ENCODE data around the gene CEP170B.
"Not testable (repeated sequence)": the region's sequence is repeated elsewhere in the genome, so short reads cannot be mapped to it uniquely, and the experiment has no call there.

CEP170B gene

DNA sequence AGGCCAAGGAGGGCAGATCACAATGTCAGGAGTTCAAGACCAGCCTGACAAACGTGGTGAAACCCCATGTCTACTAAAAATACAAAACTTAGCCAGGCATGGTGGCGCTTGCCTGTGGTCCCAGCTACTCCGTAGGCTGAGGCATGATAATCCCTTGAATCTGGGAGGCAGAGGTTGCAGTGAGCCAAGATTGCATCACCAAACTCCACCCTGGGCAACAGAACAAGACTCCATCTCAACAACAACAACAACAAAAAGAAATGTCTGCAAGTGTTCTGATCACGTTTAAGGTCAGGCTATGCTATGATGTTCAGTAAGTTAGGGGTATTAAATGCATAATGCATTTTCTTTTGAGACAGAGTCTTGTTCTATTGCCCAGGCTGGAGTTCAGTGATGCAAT lies 52.9 kb downstream of the CEP170B start:
- Mint-ChIP-seq H3K27ac (ENCODE audit: low read depth) (no peak overlapping the region), H3K27me3 (peaks cover 52% of the 10 kb centered on the region), H3K36me3 (ENCODE audit: insufficient read depth) (no peaks in the 10 kb centered on the region), H3K4me3 (no peak overlapping the region), H3K4me1 (no peaks in the 10 kb centered on the region), H3K9me3 (no peaks in the 10 kb centered on the region)
- no peak for ATAC-seq (replicated peaks; ENCODE audit: extremely low read depth, poor library complexity, severe bottlenecking)
- DNase-seq (ENCODE audit: low spot score in 2 of 2), result no peak

DNA sequence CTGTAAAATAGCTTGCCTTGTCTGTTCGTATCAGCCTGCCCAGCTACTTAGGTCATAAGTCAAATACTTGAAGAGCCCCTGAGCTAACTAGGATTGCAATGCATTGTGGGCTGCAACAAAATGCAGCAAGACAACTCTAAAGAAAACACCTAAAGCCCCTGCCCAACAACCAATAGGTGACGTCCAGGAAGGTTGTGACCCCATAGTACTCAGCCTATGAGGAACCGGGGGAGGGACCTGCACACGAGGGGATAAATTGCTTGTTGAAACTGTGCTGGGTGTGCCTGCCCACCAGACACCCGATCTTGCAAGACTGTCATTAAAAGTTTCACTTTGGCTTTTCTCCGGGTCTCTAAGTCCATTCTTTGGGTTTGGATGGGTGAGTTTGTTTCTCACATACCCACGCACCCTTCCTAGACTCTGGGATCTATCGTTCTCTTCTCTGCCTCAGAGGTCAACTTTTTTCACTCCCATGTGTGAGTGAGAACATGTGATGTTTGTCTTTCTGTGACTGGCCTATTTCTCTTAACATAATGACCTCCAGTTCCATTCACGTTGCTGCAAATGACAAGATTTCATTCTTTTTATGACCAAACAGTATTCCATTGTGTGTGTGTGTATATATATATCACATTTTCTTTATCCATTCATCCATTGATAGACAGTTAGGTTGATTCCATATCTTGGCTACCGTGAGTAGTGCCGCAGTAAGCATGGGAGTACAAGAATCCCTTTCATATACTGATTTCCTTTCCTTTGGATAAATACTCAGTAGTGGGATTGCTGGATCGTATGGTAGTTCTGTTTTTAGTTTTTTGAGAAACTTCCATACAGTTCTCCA lies 54.3 kb downstream of the CEP170B start:
- H3K27ac Mint-ChIP-seq (ENCODE audit: low read depth); DNase-seq (ENCODE audit: low spot score in 2 of 2); ATAC-seq (replicated peaks; ENCODE audit: extremely low read depth, poor library complexity, severe bottlenecking); H3K36me3 Mint-ChIP-seq (ENCODE audit: insufficient read depth); H3K4me1 Mint-ChIP-seq; H3K9me3 Mint-ChIP-seq; H3K4me3 Mint-ChIP-seq: not testable (repeated sequence)
- peaks cover 38% of the 10 kb centered on the region for H3K27me3 Mint-ChIP-seq

DNA sequence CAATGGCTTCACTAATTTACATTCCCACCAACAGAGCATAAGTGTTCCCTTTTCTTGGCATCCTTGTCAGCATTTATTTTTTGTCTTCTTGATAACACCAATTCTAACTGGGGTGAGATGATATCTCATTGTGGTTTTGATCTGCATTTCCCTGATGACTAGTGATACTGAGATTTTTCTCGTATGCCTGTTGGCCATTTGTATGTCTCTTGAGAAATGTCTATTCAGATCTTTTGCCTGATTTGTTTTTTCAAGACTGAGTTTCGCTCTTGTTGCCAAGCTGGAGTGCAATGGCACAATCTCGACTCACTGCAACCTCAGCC lies 54.9 kb downstream of the CEP170B start:
- no peak overlapping the region for H3K27ac Mint-ChIP-seq (ENCODE audit: low read depth)
- H3K4me3 Mint-ChIP-seq, result no peak overlapping the region
- ATAC-seq (replicated peaks; ENCODE audit: extremely low read depth, poor library complexity, severe bottlenecking) (no peak), DNase-seq (ENCODE audit: low spot score in 2 of 2) (no peak)
- H3K36me3 Mint-ChIP-seq (ENCODE audit: insufficient read depth), result no peaks in the 10 kb centered on the region
- H3K27me3 Mint-ChIP-seq, result peaks cover 33% of the 10 kb centered on the region
- no peaks in the 10 kb centered on the region for H3K4me1 Mint-ChIP-seq
- no peaks in the 10 kb centered on the region for H3K9me3 Mint-ChIP-seq

DNA sequence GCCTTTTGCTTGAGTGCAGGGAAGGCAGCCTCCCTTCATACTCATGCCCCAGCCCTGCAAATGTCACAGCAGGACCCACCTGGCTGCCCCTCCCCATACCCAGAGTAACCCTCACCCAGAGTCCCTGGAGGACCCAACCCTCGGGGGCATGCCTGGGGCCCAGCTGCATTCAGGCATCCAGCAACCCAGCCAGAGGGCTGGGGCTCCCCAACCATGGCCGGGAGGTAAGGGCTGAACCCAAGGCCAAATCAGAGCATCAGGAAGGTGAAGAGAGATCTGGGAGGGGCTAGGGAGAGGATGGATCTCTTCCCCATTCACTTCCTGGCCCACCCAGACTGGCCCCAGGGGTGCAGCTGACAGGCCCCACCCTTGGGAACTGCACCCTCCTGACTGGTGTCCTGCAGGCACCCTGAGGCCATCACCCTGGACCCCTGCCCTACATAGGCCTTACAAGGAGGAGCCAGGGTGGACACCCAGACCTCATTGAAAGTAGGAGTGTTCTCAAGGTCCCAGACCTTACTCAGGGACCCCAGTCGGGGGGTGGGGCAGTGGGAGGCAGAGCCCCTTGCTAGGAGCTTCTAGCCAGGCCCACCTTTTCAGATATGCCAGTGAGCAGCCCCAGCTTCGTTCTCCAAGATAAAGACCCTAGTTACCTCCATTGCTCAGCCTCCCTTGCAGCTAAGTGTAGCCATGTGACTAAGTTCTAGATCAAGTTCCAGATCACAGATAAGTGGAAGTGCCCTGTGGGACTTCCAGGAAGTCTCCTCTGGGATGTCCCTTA lies 58.8 kb downstream of the CEP170B start:
- no peaks in the 10 kb centered on the region for H3K4me1 Mint-ChIP-seq
- no peak overlapping the region for H3K27ac Mint-ChIP-seq (ENCODE audit: low read depth)
- peaks cover 27% of the 10 kb centered on the region for H3K27me3 Mint-ChIP-seq
- H3K9me3 Mint-ChIP-seq, result no peaks in the 10 kb centered on the region
- no peak overlapping the region for H3K4me3 Mint-ChIP-seq
- no peaks in the 10 kb centered on the region for H3K36me3 Mint-ChIP-seq (ENCODE audit: insufficient read depth)
- DNase-seq (ENCODE audit: low spot score in 2 of 2) (no peak), ATAC-seq (replicated peaks; ENCODE audit: extremely low read depth, poor library complexity, severe bottlenecking) (no peak)

DNA sequence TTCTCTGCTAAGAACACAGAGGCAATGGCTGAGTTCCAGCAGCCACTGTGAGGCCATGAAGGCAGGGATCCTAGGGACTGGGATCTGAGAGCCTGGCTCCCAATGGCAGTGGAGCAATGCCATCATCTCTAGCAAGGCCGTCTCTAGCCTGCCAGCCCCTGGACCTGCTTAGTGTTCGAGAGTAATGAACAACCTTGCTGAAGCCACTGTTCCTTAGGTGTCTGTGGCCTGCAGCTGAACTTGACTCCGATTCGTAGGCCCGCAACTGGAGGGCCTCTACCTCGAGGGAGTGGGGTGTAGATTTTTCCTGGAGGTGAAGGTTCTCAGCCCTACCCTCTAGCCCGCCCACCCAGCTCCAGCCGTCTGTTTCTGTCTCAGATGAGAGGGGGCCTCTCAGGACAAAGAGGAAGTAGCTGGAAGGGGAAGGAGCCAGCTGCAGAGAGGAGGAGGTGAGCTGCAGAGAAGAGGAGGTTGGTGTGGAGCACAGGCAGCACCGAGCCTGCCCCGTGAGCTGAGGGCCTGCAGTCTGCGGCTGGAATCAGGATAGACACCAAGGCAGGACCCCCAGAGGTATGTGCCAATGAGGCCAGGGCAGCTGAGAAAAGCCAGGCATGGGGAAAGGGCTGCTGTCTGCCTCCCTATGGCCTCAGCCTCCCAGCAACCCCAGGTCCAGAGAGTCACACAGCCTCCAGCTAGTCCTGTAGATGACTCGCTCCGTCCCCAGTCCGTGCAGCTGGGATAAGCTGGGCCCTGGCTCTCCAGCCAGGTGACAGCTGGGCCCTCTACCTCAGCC lies 59.5 kb downstream of the CEP170B start, which contains the start of gene PLD4:
Gene PLD4 (plus strand): TSS at position 459 of the 793 bp plus-strand sequence. CDS start 2,262 bp downstream, outside the sequence.
- no peaks in the 10 kb centered on the region for H3K36me3 Mint-ChIP-seq (ENCODE audit: insufficient read depth)
- H3K27ac Mint-ChIP-seq (ENCODE audit: low read depth), result no peak within 1 kb of the TSS
- no peak for DNase-seq (ENCODE audit: low spot score in 2 of 2)
- H3K4me1 Mint-ChIP-seq, result no peaks in the 10 kb centered on the region
- no peak for ATAC-seq (replicated peaks; ENCODE audit: extremely low read depth, poor library complexity, severe bottlenecking)
- H3K9me3 Mint-ChIP-seq, result no peaks in the 10 kb centered on the region
- no peak within 1 kb of the TSS for H3K4me3 Mint-ChIP-seq
- H3K27me3 Mint-ChIP-seq, result peaks cover 24% of the 10 kb centered on the region

DNA sequence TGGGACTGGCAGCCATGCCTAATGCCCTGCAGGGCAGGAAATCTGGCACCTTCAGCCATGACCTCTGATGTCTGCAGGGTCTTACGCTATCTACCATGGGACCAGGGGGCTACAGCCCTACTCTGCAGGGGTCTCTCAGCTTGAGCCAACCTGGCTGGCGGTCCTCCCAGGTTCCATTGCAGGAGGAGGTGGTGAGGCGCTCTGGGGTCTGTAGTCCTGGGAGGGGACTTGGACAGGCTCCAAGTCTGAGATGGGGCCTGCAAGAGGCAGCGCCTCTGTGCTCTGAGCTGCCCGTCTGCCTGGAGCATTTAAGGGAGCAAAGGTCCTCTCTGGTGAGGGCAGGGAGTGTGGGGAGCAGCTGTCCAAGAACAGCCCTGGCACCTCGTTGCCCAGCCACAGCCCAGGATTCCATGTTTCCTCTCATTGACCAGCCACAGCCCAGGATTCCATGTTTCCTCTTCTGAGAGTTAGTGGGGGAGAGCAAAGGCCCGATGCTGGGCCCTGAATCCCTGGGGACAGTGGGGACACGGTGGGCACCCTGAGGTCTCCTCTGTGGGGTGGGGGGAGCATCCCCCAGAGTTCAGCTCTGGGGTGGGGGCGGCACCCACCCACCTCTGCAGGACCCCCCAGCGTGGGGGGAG lies 60.3 kb downstream of the CEP170B start:
- ATAC-seq (replicated peaks; ENCODE audit: extremely low read depth, poor library complexity, severe bottlenecking), result no peak
- Mint-ChIP-seq H3K27ac (ENCODE audit: low read depth) (no peak overlapping the region), H3K4me1 (no peaks in the 10 kb centered on the region)

DNA sequence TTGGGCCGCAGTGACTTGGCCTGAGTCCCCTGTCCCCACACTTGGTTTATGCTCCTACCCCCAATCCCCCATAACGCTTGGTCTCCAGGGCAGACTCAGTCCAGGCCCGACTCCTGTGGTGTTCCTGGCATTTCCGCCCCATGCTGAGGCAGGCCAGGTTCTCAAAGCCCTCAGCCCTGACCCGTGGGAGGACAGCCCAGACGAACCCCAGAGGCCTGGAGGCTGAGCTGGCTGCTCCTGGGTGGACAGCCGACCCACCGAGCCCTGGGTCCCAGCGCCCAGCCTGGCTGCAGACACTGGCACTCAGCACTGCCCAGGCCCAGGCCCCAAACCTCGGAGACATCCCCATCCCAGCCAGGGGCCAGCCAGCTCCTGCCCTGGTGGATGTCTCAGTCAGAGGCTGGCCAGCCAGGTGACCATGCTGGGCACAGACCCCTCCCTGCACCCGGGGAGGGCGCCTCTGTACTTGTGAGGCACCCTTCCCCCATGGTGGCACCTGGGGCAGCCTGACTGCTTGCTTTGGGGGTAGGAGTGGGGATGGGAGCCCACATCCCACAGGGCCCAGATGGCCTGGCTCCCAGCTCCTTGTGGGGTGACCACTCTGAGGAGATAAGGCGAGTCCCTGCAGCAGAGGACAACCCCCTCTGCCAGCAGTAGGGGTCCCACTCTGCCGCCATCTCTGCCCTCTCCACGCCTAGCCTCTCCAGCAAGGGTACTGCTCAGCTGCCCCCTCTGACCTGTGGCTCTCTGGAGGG lies 61.0 kb downstream of the CEP170B start:
- Mint-ChIP-seq H3K4me1 (no peaks in the 10 kb centered on the region), H3K27ac (ENCODE audit: low read depth) (no peak overlapping the region)
- ATAC-seq (replicated peaks; ENCODE audit: extremely low read depth, poor library complexity, severe bottlenecking), result no peak

More for the DNA sequence above, 60.3 kb downstream of the CEP170B start:
- Mint-ChIP-seq H3K4me3 (no peak overlapping the region), H3K36me3 (ENCODE audit: insufficient read depth) (no peaks in the 10 kb centered on the region), H3K9me3 (no peaks in the 10 kb centered on the region), H3K27me3 (peaks cover 22% of the 10 kb centered on the region)
- DNase-seq (ENCODE audit: low spot score in 2 of 2), result no peak

DNA sequence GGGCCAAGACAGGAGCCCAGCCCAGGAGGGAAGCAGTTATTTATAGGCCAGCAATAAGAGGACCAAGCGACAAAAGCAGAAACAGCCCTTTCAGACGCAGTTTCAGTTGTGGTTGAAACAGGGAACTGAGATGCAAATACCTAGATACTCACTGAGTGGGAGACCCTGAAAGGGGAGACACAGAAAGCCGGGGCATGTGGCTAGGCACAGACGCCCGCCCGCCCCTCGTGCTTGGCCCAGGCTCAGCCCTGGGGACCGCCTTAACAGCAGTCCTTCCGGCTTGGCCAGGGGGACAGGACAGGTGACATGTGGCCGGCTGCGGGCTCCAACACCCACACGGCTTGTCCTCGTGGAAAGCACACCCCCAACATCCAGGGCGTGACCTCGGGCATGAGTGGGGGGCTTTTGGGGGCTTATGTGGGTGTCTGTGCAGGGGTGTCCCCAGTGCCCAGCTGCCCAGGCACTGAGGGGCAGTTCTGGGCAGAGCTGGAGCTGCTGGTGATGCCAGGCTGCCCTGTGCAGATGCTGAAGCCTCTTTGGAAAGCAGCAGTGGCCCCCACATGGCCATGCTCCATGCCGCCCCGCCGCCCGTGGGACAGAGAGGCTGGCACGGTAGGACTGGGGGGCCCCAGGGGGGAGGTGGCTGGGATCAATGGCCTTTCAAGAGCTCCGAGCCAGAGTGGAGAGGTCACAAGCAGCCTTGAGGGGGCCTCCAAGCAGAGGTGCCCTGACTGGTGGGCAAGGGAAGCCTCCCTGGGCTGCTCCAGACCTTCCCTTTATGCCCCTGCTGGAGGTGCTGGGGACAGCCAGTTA lies 61.8 kb downstream of the CEP170B start:
- Mint-ChIP-seq H3K27me3 (peaks cover 12% of the 10 kb centered on the region), H3K4me3 (no peak overlapping the region), H3K27ac (ENCODE audit: low read depth) (no peak overlapping the region), H3K9me3 (no peaks in the 10 kb centered on the region), H3K36me3 (ENCODE audit: insufficient read depth) (no peaks in the 10 kb centered on the region), H3K4me1 (no peaks in the 10 kb centered on the region)
- ATAC-seq (replicated peaks; ENCODE audit: extremely low read depth, poor library complexity, severe bottlenecking) (peak; percentile 19), DNase-seq (ENCODE audit: low spot score in 2 of 2) (no peak)

More for the DNA sequence above, 61.0 kb downstream of the CEP170B start:
- no peaks in the 10 kb centered on the region for H3K9me3 Mint-ChIP-seq
- no peak overlapping the region for H3K4me3 Mint-ChIP-seq
- DNase-seq (ENCODE audit: low spot score in 2 of 2), result no peak
- H3K27me3 Mint-ChIP-seq, result peaks cover 20% of the 10 kb centered on the region
- H3K36me3 Mint-ChIP-seq (ENCODE audit: insufficient read depth), result no peaks in the 10 kb centered on the region

DNA sequence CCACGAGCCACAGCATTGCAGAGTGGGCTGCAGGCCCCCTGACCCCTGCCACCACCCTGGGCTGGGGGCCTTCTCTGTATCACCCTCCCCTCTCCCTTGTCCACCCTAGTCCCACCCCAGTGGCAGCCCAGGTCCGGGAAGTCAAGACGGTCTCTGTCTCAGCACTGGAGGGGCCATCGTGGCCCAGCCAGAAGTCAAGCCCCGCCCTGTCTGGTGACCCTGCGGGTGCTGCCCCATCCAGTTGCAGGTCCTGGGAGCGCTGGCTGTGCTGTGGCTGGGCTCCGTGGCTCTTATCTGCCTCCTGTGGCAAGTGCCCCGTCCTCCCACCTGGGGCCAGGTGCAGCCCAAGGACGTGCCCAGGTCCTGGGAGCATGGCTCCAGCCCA lies 62.4 kb downstream of the CEP170B start:
- DNase-seq (ENCODE audit: low spot score in 2 of 2) (no peak), ATAC-seq (replicated peaks; ENCODE audit: extremely low read depth, poor library complexity, severe bottlenecking) (no peak)
- Mint-ChIP-seq H3K4me1 (no peaks in the 10 kb centered on the region), H3K36me3 (ENCODE audit: insufficient read depth) (no peaks in the 10 kb centered on the region), H3K27me3 (peaks cover 11% of the 10 kb centered on the region), H3K27ac (ENCODE audit: low read depth) (no peak overlapping the region), H3K4me3 (no peak overlapping the region), H3K9me3 (no peaks in the 10 kb centered on the region)

DNA sequence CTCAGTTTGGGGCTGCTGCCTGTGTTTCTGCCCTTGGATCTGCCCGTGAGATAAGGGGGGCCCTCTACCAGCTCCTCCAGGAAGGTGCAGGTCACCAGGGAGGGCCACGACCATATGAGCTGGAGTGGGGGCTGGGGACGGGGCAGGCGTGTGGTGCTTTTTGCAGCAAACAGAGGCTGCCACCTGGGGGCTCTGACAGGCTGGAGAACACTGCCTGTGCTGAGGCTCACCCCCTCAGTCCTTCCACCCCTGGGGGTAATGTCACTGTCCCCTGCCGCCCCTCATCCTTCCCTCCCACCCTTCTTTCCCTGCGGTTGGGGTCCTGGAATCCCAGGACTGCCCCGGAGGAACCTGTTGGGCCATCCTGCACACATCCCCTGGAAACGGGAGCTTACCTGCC lies 62.8 kb downstream of the CEP170B start:
- Mint-ChIP-seq H3K9me3 (no peaks in the 10 kb centered on the region), H3K27ac (ENCODE audit: low read depth) (no peak overlapping the region), H3K4me3 (no peak overlapping the region), H3K36me3 (ENCODE audit: insufficient read depth) (no peaks in the 10 kb centered on the region), H3K27me3 (peaks cover 11% of the 10 kb centered on the region), H3K4me1 (no peaks in the 10 kb centered on the region)
- no peak for DNase-seq (ENCODE audit: low spot score in 2 of 2)
- ATAC-seq (replicated peaks; ENCODE audit: extremely low read depth, poor library complexity, severe bottlenecking), result no peak

DNA sequence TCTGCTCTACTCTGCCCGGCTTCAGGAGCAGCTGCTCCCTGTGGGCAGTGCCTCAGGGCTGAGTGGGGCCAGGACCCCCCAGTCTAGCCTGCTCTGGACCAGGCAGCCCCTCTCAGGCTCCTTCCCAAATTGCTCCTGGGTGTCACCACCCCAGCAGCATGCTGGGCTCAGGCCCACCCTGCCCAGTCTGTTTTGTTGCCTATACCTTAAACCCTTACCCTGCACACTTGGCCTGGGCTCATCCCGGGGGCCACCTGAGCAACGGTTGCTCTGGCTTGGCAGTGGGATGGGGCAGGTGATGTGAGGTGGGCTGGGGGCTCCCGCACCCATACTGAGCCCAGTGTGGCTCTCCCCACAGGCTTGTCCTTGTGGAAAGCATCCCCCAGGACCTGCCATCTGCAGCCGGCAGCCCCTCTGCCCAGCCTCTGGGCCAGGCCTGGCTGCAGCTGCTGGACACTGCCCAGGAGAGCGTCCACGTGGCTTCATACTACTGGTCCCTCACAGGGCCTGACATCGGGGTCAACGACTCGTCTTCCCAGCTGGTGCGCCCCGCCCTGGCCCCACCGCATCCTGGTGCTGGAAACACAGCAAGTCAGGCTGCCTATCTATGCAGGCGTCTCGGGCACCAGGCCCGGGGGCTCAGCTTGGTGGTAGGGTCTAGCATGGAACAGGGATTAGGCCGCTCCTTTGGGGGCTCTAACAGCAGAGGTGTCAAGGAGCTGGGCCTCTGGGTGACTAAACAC lies 63.5 kb downstream of the CEP170B start:
- no peaks in the 10 kb centered on the region for H3K9me3 Mint-ChIP-seq
- DNase-seq (ENCODE audit: low spot score in 2 of 2) (no peak), ATAC-seq (replicated peaks; ENCODE audit: extremely low read depth, poor library complexity, severe bottlenecking) (no peak)
- H3K36me3 Mint-ChIP-seq (ENCODE audit: insufficient read depth), result peaks cover 1% of the 10 kb centered on the region
- no peak overlapping the region for H3K4me3 Mint-ChIP-seq
- no peak overlapping the region for H3K27ac Mint-ChIP-seq (ENCODE audit: low read depth)
- peaks cover 11% of the 10 kb centered on the region for H3K27me3 Mint-ChIP-seq
- H3K4me1 Mint-ChIP-seq, result no peaks in the 10 kb centered on the region
